ENCODE results near the gene CDHR5.

DNA sequence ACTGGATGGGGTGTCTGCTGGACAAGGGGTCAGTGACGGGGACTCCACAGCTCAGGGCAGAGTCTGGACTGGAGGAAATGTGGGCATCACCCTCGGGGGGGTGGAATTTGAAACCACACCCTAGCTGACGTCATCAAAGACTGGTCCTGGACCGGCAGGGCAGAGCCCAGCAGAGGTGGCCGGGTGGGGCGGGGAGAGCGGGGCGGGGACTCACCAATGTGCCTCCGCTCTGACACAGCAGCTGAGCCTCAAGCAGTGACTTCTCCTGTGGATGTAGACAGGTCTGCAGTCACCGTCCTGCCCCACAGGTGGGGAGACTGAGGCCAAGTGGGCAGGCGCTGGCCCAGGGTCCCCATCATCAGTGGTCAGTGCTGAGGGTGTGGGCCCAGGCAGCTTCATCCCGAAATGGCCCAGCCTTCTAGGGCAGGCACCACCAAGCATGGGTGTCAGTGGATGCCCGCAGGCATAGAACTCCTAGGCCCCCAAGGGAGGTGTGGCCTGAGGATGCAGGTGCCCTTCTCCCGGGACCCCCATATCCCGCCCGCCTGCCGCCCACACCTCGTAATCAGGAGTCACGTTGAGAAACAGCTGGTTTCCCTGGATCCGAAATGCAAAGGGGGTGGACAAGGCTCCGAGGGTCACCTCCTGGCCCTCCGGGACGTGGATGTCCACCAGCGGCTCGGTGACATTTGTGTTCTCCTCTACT, 603 bp downstream of the CDHR5 start:
- TF ChIP-seq POLR2A (IDR thresholded peaks at IDR 0.05): no peak
- TF ChIP-seq, protein P1, sequence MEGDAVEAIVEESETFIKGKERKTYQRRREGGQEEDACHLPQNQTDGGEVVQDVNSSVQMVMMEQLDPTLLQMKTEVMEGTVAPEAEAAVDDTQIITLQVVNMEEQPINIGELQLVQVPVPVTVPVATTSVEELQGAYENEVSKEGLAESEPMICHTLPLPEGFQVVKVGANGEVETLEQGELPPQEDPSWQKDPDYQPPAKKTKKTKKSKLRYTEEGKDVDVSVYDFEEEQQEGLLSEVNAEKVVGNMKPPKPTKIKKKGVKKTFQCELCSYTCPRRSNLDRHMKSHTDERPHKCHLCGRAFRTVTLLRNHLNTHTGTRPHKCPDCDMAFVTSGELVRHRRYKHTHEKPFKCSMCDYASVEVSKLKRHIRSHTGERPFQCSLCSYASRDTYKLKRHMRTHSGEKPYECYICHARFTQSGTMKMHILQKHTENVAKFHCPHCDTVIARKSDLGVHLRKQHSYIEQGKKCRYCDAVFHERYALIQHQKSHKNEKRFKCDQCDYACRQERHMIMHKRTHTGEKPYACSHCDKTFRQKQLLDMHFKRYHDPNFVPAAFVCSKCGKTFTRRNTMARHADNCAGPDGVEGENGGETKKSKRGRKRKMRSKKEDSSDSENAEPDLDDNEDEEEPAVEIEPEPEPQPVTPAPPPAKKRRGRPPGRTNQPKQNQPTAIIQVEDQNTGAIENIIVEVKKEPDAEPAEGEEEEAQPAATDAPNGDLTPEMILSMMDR (IDR thresholded peaks at IDR 0.05 in 4 of 5, conservative IDR thresholded peaks at IDR 0.05 in 1 of 5): no peak

All from gastrocnemius medialis (tissue), 4 donors.